Measurements from ENCODE around the gene GPC4. TPM values are rescaled to one million over a fixed set of nuclear protein-coding genes. Genes with fewer than 3 reads are reported as not detected.

GPC4 gene
- total and polyA plus RNA-seq, 8 donors = 3.0 to 15.3 (median 8.3) TPM

- Histone ChIP-seq H3K9me3 (no peaks in the 10 kb centered on the region), H3K4me3 (peak overlapping the region; percentile 34 to 59 (median 49)), H3K27me3 (peaks cover 0 to 6% (median 0%) of the 10 kb centered on the region in 4 donors), H3K27ac (peak overlapping the region; percentile 57 to 81 (median 64)), H3K4me1 (no peaks in the 10 kb centered on the region), H3K36me3 (no peaks in the 10 kb centered on the region)
- TF ChIP-seq, protein P1, sequence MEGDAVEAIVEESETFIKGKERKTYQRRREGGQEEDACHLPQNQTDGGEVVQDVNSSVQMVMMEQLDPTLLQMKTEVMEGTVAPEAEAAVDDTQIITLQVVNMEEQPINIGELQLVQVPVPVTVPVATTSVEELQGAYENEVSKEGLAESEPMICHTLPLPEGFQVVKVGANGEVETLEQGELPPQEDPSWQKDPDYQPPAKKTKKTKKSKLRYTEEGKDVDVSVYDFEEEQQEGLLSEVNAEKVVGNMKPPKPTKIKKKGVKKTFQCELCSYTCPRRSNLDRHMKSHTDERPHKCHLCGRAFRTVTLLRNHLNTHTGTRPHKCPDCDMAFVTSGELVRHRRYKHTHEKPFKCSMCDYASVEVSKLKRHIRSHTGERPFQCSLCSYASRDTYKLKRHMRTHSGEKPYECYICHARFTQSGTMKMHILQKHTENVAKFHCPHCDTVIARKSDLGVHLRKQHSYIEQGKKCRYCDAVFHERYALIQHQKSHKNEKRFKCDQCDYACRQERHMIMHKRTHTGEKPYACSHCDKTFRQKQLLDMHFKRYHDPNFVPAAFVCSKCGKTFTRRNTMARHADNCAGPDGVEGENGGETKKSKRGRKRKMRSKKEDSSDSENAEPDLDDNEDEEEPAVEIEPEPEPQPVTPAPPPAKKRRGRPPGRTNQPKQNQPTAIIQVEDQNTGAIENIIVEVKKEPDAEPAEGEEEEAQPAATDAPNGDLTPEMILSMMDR (IDR thresholded peaks at IDR 0.05) = no peak
- DNase-seq = peak in 5 of 6 donors; percentile 13 to 79 (median 26)
- WGBS, 2 donors = 1 to 28% methylated on average over 73 to 93 of the region's 93 CpGs
- ATAC-seq = peak; percentile 42 to 57 (median 48)
- intact Hi-C loops (cut with DNase I) = no loop called here
- no peak for FAIRE-seq
Observed at GRCh38 chrX:133414406-133415275, 648 bp downstream of the GPC4 start.

GRCh38 chrX:133413218-133413925 is 1.9 kb downstream of the GPC4 start:
- no peak for ATAC-seq
- Histone ChIP-seq H3K27ac (peak overlapping the region in 1 of 4 donors; percentile 28), H3K9me3 (no peaks in the 10 kb centered on the region), H3K36me3 (no peaks in the 10 kb centered on the region), H3K4me3 (peak overlapping the region; percentile 7 to 59 (median 44)), H3K27me3 (peaks cover 0 to 6% (median 0%) of the 10 kb centered on the region in 4 donors), H3K4me1 (no peaks in the 10 kb centered on the region)
- TF ChIP-seq, protein P1 (IDR thresholded peaks at IDR 0.05) = no peak
- intact Hi-C loops (cut with DNase I) = no loop called here
- WGBS, 2 donors = 2 to 28% methylated on average over 38 of the region's 38 CpGs
- DNase-seq = peak in 5 of 6 donors; percentile 16 to 62 (median 37)
- no peak for FAIRE-seq

GRCh38 chrX:133412665-133413064 is 2.6 kb downstream of the GPC4 start:
- Histone ChIP-seq H3K27ac (no peak overlapping the region), H3K4me1 (no peaks in the 10 kb centered on the region), H3K36me3 (no peaks in the 10 kb centered on the region), H3K4me3 (peak overlapping the region in 1 of 4 donors; percentile 59), H3K27me3 (peaks cover 0 to 6% (median 0%) of the 10 kb centered on the region in 4 donors), H3K9me3 (no peaks in the 10 kb centered on the region)
- no peak for ATAC-seq
- DNase-seq = no peak
- TF ChIP-seq, protein P1 (IDR thresholded peaks at IDR 0.05) = no peak
- intact Hi-C loops (cut with DNase I) = no loop called here
- WGBS, 2 donors = 50 to 61% methylated on average over 5 of the region's 5 CpGs
- no peak for FAIRE-seq

DNA sequence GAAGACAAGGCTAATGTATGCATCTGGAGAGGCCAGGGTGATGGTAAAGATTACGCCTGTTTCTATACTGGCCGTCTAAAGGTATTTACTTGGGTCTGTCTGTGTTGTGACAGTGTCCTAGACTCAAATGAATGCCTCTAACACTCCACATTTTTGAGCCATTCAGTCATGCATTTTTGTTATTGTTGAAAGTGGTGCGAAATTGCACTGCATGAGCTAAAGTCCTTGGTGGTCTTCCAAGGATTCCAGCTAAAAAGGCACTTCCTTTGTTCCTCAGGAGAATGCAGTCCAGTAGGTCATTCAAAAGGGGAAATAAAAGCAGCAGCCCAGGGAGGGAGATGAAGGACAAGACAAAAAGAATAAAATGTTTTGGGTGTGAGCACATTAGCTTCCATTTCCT is 3.0 kb downstream of the GPC4 start:
- H3K27me3 ChIP-seq = peaks cover 0 to 3% (median 0%) of the 10 kb centered on the region in 4 donors
- 45 to 53% methylated on average over 3 of the region's 3 CpGs for WGBS, 2 donors

More for the DNA sequence above, 3.0 kb downstream of the GPC4 start:
- Histone ChIP-seq H3K36me3 (no peaks in the 10 kb centered on the region), H3K9me3 (no peaks in the 10 kb centered on the region), H3K27ac (no peak overlapping the region), H3K4me1 (no peaks in the 10 kb centered on the region), H3K4me3 (no peak overlapping the region)
- ATAC-seq (no peak), FAIRE-seq (no peak), DNase-seq (no peak)
- intact Hi-C loops (cut with DNase I) = no loop called here
- TF ChIP-seq, protein P1 (IDR thresholded peaks at IDR 0.05) = no peak
